ENCODE results near the gene FAH.

Gene FAH

GRCh38 chr15:80115021-80115420, 37.8 kb upstream of the FAH start:
- Histone ChIP-seq H3K4me1 (ENCODE audit: control insufficient read depth, low read length) (no peaks in the 10 kb centered on the region), H3F3A (ENCODE audit: control insufficient read depth, insufficient read depth) (no peaks in the 10 kb centered on the region), H3K9me3 (ENCODE audit: control insufficient read depth, insufficient read depth, low read length) (no peaks in the 10 kb centered on the region), H4K20me1 (ENCODE audit: control insufficient read depth, insufficient read depth, low read depth, low read length) (no peaks in the 10 kb centered on the region; the same call in 1 of the 2 replicates), H3K79me2 (ENCODE audit: control insufficient read depth, low read length) (peaks cover 77% of the 10 kb centered on the region), H3K9me2 (replicated peaks; ENCODE audit: control insufficient read depth, low read length) (no peaks in the 10 kb centered on the region), H3K27ac (ENCODE audit: low read depth, low read length) (no peak overlapping the region), H3K27me3 (ENCODE audit: control insufficient read depth, low read length) (no peaks in the 10 kb centered on the region), H3K4me2 (ENCODE audit: low read length) (no peak overlapping the region), H3K36me3 (ENCODE audit: control insufficient read depth, low read length) (peaks cover 4% of the 10 kb centered on the region), H3K4me3 (ENCODE audit: low read length) (no peak overlapping the region)
- no peak for TF ChIP-seq EZH2phosphoT487 (IDR thresholded peaks at IDR 0.05; ENCODE audit: borderline replicate concordance, low read length)
- no peak for TF ChIP-seq CTCF (IDR thresholded peaks at IDR 0.05; ENCODE audit: low read depth, low read length, poor library complexity, severe bottlenecking)

GRCh38 chr15:80118956-80119355, 33.8 kb upstream of the FAH start:
- Histone ChIP-seq H3K9me2 (replicated peaks; ENCODE audit: control insufficient read depth, low read length) (no peaks in the 10 kb centered on the region), H3K27ac (ENCODE audit: low read depth, low read length) (no peak overlapping the region), H4K20me1 (ENCODE audit: control insufficient read depth, insufficient read depth, low read depth, low read length) (no peaks in the 10 kb centered on the region; the same call in 1 of the 2 replicates), H3K4me3 (ENCODE audit: low read length) (no peak overlapping the region), H3K9me3 (ENCODE audit: control insufficient read depth, insufficient read depth, low read length) (no peaks in the 10 kb centered on the region), H3K79me2 (ENCODE audit: control insufficient read depth, low read length) (peaks cover 43% of the 10 kb centered on the region), H3K27me3 (ENCODE audit: control insufficient read depth, low read length) (no peaks in the 10 kb centered on the region), H3F3A (ENCODE audit: control insufficient read depth, insufficient read depth) (no peaks in the 10 kb centered on the region), H3K36me3 (ENCODE audit: control insufficient read depth, low read length) (peaks cover 40% of the 10 kb centered on the region), H3K4me2 (ENCODE audit: low read length) (no peak overlapping the region), H3K4me1 (ENCODE audit: control insufficient read depth, low read length) (no peaks in the 10 kb centered on the region)
- no peak for TF ChIP-seq EZH2phosphoT487 (IDR thresholded peaks at IDR 0.05; ENCODE audit: borderline replicate concordance, low read length)

- Histone ChIP-seq H3K9me3 (ENCODE audit: control insufficient read depth, insufficient read depth, low read length) (no peaks in the 10 kb centered on the region), H3K79me2 (ENCODE audit: control insufficient read depth, low read length) (peaks cover 26% of the 10 kb centered on the region), H3K9me2 (replicated peaks; ENCODE audit: control insufficient read depth, low read length) (no peaks in the 10 kb centered on the region), H3K4me1 (ENCODE audit: control insufficient read depth, low read length) (no peaks in the 10 kb centered on the region), H3K4me2 (ENCODE audit: low read length) (no peak overlapping the region), H4K20me1 (ENCODE audit: control insufficient read depth, insufficient read depth, low read depth, low read length) (no peaks in the 10 kb centered on the region; the same call in 1 of the 2 replicates), H3K36me3 (ENCODE audit: control insufficient read depth, low read length) (peaks cover 48% of the 10 kb centered on the region), H3K4me3 (ENCODE audit: low read length) (no peak overlapping the region), H3K27me3 (ENCODE audit: control insufficient read depth, low read length) (no peaks in the 10 kb centered on the region), H3F3A (ENCODE audit: control insufficient read depth, insufficient read depth) (no peaks in the 10 kb centered on the region), H3K27ac (ENCODE audit: low read depth, low read length) (no peak overlapping the region)
- TF ChIP-seq CTCF (IDR thresholded peaks at IDR 0.05; ENCODE audit: low read depth, low read length, poor library complexity, severe bottlenecking) (no peak), EZH2phosphoT487 (IDR thresholded peaks at IDR 0.05; ENCODE audit: borderline replicate concordance, low read length) (no peak)
Measured at GRCh38 chr15:80120636-80121035, 32.2 kb upstream of the FAH start.

GRCh38 chr15:80121546-80121945, 31.3 kb upstream of the FAH start:
- H3F3A ChIP-seq (ENCODE audit: control insufficient read depth, insufficient read depth), result no peaks in the 10 kb centered on the region
- peaks cover 21% of the 10 kb centered on the region for H3K79me2 ChIP-seq (ENCODE audit: control insufficient read depth, low read length)
- H3K4me3 ChIP-seq (ENCODE audit: low read length), result no peak overlapping the region
- no peak overlapping the region for H3K27ac ChIP-seq (ENCODE audit: low read depth, low read length)
- H4K20me1 ChIP-seq (ENCODE audit: control insufficient read depth, insufficient read depth, low read depth, low read length), result no peaks in the 10 kb centered on the region; the same call in 1 of the 2 replicates
- H3K4me1 ChIP-seq (ENCODE audit: control insufficient read depth, low read length), result no peaks in the 10 kb centered on the region
- no peaks in the 10 kb centered on the region for H3K27me3 ChIP-seq (ENCODE audit: control insufficient read depth, low read length)
- H3K9me3 ChIP-seq (ENCODE audit: control insufficient read depth, insufficient read depth, low read length), result no peaks in the 10 kb centered on the region
- no peaks in the 10 kb centered on the region for H3K9me2 ChIP-seq (replicated peaks; ENCODE audit: control insufficient read depth, low read length)
- TF ChIP-seq EZH2phosphoT487 (IDR thresholded peaks at IDR 0.05; ENCODE audit: borderline replicate concordance, low read length), result no peak
- TF ChIP-seq CTCF (IDR thresholded peaks at IDR 0.05; ENCODE audit: low read depth, low read length, poor library complexity, severe bottlenecking), result no peak
- H3K36me3 ChIP-seq (ENCODE audit: control insufficient read depth, low read length), result peaks cover 57% of the 10 kb centered on the region
- H3K4me2 ChIP-seq (ENCODE audit: low read length), result no peak overlapping the region

All from DOHH2 (cell line).